Measurements from ENCODE around the gene LIN7C. TPM values are rescaled to one million over a fixed set of nuclear protein-coding genes. Genes with fewer than 3 reads are reported as not detected.

LIN7C gene
- total RNA-seq, 1 experiment from 2014 or later = 26.6 TPM

- no peaks in the 10 kb centered on the region for H3K9me2 ChIP-seq (replicated peaks; ENCODE audit: low read length)
- no peak for TF ChIP-seq EZH2phosphoT487 (IDR thresholded peaks at IDR 0.05; ENCODE audit: borderline replicate concordance, low read length)
- TF ChIP-seq, protein P1, sequence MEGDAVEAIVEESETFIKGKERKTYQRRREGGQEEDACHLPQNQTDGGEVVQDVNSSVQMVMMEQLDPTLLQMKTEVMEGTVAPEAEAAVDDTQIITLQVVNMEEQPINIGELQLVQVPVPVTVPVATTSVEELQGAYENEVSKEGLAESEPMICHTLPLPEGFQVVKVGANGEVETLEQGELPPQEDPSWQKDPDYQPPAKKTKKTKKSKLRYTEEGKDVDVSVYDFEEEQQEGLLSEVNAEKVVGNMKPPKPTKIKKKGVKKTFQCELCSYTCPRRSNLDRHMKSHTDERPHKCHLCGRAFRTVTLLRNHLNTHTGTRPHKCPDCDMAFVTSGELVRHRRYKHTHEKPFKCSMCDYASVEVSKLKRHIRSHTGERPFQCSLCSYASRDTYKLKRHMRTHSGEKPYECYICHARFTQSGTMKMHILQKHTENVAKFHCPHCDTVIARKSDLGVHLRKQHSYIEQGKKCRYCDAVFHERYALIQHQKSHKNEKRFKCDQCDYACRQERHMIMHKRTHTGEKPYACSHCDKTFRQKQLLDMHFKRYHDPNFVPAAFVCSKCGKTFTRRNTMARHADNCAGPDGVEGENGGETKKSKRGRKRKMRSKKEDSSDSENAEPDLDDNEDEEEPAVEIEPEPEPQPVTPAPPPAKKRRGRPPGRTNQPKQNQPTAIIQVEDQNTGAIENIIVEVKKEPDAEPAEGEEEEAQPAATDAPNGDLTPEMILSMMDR (conservative IDR thresholded peaks at IDR 0.05; ENCODE audit: low read depth, low read length) = no peak
- no peak for TF ChIP-seq EZH2 (IDR thresholded peaks at IDR 0.05; ENCODE audit: low read length, unreplicated experiment)
- H3K27ac ChIP-seq (ENCODE audit: low read length) = no peak overlapping the region
- H4K20me1 ChIP-seq (ENCODE audit: low read length) = no peaks in the 10 kb centered on the region
- intact Hi-C loops (cut with micrococcal nuclease) = no loop called here
- H3K4me2 ChIP-seq (ENCODE audit: low read length) = no peak overlapping the region
- H3K79me2 ChIP-seq (ENCODE audit: low read length) = no peaks in the 10 kb centered on the region
- no peaks in the 10 kb centered on the region for H3K36me3 ChIP-seq (ENCODE audit: low read depth, low read length)
- ChIA-PET CTCF (interaction anchor here (0.7 kb wide), 1 partner anchor 182 kb away, joined by 3 read pairs; no protein-coding TSS in a partner anchor), POLR2A (ENCODE audit: unreplicated experiment) (no interaction called here)
- H2AFZ ChIP-seq (ENCODE audit: low read length) = no peak overlapping the region
- ATAC-seq (no peak), DNase-seq (no peak)
- no peaks in the 10 kb centered on the region for H3K27me3 ChIP-seq (ENCODE audit: low read length)
- no peak overlapping the region for H3K9ac ChIP-seq (ENCODE audit: low read length)
- H3K4me3 ChIP-seq (ENCODE audit: low read length) = no peak overlapping the region
- H3F3A ChIP-seq (ENCODE audit: low read length, unreplicated experiment) = no peaks in the 10 kb centered on the region
- BruUV-seq (replicated peaks) = no TSS peak
- peaks cover 5% of the 10 kb centered on the region for H3K4me1 ChIP-seq (ENCODE audit: insufficient read depth, low read length)
- no peaks in the 10 kb centered on the region for H3K9me3 ChIP-seq (ENCODE audit: low read length)
Measured at GRCh38 chr11:27477831-27478230, 28.7 kb downstream of the LIN7C start.

DNA sequence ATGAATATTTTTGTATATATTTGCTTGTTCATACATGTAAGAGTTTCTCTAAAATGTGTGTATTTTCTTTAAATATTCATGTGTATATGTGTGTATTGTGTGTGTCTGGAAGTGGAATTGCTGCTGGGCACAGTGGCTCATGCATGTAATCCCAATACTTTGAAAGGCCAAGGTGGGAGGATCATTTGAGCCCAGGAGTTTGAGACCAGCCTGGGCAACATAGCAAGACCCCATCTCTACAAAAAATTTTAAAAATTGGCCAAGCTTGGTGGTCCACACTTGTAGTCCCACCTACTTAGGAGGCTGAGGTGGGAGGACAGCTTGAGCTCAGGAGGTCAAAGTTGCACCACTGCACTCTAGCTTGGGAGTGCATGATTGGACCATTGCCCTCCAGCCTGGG, 29.3 kb downstream of the LIN7C start:
- no peaks in the 10 kb centered on the region for H3K9me3 ChIP-seq (ENCODE audit: low read length)
- no peak for ATAC-seq
- no peaks in the 10 kb centered on the region for H4K20me1 ChIP-seq (ENCODE audit: low read length)
- DNase-seq = no peak
- H3K4me1 ChIP-seq (ENCODE audit: insufficient read depth, low read length) = peaks cover 5% of the 10 kb centered on the region
- H3K27me3 ChIP-seq (ENCODE audit: low read length) = no peaks in the 10 kb centered on the region
- no peak overlapping the region for H2AFZ ChIP-seq (ENCODE audit: low read length)
- H3K4me3 ChIP-seq (ENCODE audit: low read length) = no peak overlapping the region
- no peaks in the 10 kb centered on the region for H3F3A ChIP-seq (ENCODE audit: low read length, unreplicated experiment)
- CTCF ChIA-PET = interaction anchor here (0.5 kb wide), 1 partner anchor 78 kb away, joined by 4 read pairs; no protein-coding TSS in a partner anchor
- TF ChIP-seq, protein P1 (conservative IDR thresholded peaks at IDR 0.05; ENCODE audit: low read depth, low read length) = no peak
- TF ChIP-seq EZH2 (IDR thresholded peaks at IDR 0.05; ENCODE audit: low read length, unreplicated experiment) = no peak
- no peak for TF ChIP-seq EZH2phosphoT487 (IDR thresholded peaks at IDR 0.05; ENCODE audit: borderline replicate concordance, low read length)
- H3K36me3 ChIP-seq (ENCODE audit: low read depth, low read length) = no peaks in the 10 kb centered on the region
- H3K9me2 ChIP-seq (replicated peaks; ENCODE audit: low read length) = no peaks in the 10 kb centered on the region
- H3K79me2 ChIP-seq (ENCODE audit: low read length) = no peaks in the 10 kb centered on the region
- H3K9ac ChIP-seq (ENCODE audit: low read length) = no peak overlapping the region
- intact Hi-C loops (cut with micrococcal nuclease) = no loop called here
- no peak overlapping the region for H3K27ac ChIP-seq (ENCODE audit: low read length)
- POLR2A ChIA-PET (ENCODE audit: unreplicated experiment) = no interaction called here
- BruUV-seq (replicated peaks) = no TSS peak
- no peak overlapping the region for H3K4me2 ChIP-seq (ENCODE audit: low read length)

DNA sequence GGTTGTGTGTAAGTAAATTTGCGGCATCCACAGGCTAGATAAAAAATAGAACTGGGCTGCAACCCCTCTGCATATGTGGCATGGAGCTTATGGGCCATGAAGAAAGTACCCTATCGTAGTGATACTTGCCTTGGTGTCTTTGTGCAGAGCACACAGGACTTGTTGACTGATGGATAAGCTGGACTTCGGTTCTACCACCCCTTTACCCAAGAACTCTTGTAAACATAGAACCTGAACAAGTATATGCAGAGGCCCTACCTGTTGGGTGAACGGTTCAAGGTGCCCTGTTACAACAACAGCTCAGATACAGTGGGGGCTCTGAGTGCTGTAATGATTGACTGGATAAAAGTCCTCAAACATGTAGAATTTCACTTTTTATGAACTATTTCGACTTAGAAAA, 30.9 kb downstream of the LIN7C start:
- Histone ChIP-seq H3K9me3 (ENCODE audit: low read length) (no peaks in the 10 kb centered on the region), H3K27me3 (ENCODE audit: low read length) (no peaks in the 10 kb centered on the region), H3K4me2 (ENCODE audit: low read length) (no peak overlapping the region), H3K4me3 (ENCODE audit: low read length) (no peak overlapping the region), H2AFZ (ENCODE audit: low read length) (no peak overlapping the region), H3K36me3 (ENCODE audit: low read depth, low read length) (no peaks in the 10 kb centered on the region), H3K9me2 (replicated peaks; ENCODE audit: low read length) (no peaks in the 10 kb centered on the region), H3K4me1 (ENCODE audit: insufficient read depth, low read length) (peaks cover 5% of the 10 kb centered on the region), H3F3A (ENCODE audit: low read length, unreplicated experiment) (no peaks in the 10 kb centered on the region), H3K27ac (ENCODE audit: low read length) (no peak overlapping the region), H3K79me2 (ENCODE audit: low read length) (peaks cover 12% of the 10 kb centered on the region), H3K9ac (ENCODE audit: low read length) (no peak overlapping the region), H4K20me1 (ENCODE audit: low read length) (no peaks in the 10 kb centered on the region)
- ATAC-seq (no peak), DNase-seq (no peak)
- TF ChIP-seq, protein P1 (conservative IDR thresholded peaks at IDR 0.05; ENCODE audit: low read depth, low read length) = no peak
- TF ChIP-seq EZH2 (IDR thresholded peaks at IDR 0.05; ENCODE audit: low read length, unreplicated experiment) (no peak), EZH2phosphoT487 (IDR thresholded peaks at IDR 0.05; ENCODE audit: borderline replicate concordance, low read length) (no peak)
- intact Hi-C loops (cut with micrococcal nuclease) = no loop called here
- ChIA-PET CTCF (no interaction called here), POLR2A (ENCODE audit: unreplicated experiment) (no interaction called here)
- no TSS peak for BruUV-seq (replicated peaks)
